GM23338 (cell line): ENCODE data around the gene SLC16A12. TPM values are rescaled to one million over a fixed set of nuclear protein-coding genes. Genes with fewer than 3 reads are reported as not detected.

Experiments used
- ATAC-seq: fragments of 200-7000 bp; cut with Tn5 transposase; 3 replicates; pipeline ENCODE4 v1.9.1; 2020
- DNase-seq: peaks from one replicate; pipeline ENCODE4 v3.0.0-alpha.2; 2015; ENCODE audit warnings: low spot score
- H2AFZ ChIP-seq: fragments of 200-600 bp; sonication (generic); 2 replicates; pipeline ENCODE4 v1.8.0; 2016; ENCODE audit warnings: antibody characterized with exemption, mild to moderate bottlenecking, moderate library complexity
- H3F3A ChIP-seq: fragments of 200-600 bp; sonication (generic); replicated peaks from 2 replicates; pipeline ENCODE4 v1.8.0; 2017; ENCODE audit warnings: antibody characterized with exemption, mixed run types, low read depth
- H3K27ac ChIP-seq: fragments of 200-600 bp; sonication (generic); 2 replicates; pipeline ENCODE4 v1.6.1; 2016; ENCODE audit warnings: low read depth
- H3K27me3 ChIP-seq: fragments of 200-600 bp; sonication (generic); 2 replicates; pipeline ENCODE4 v1.8.0; 2016; ENCODE audit warnings: mild to moderate bottlenecking, mixed run types, moderate library complexity; ENCODE audit not compliant: insufficient read depth
- H3K36me3 ChIP-seq: fragments of 200-600 bp; sonication (generic); 2 replicates; pipeline ENCODE4 v1.8.0; 2016; ENCODE audit warnings: mild to moderate bottlenecking; ENCODE audit not compliant: insufficient read depth
- H3K4me1 ChIP-seq: fragments of 200-600 bp; sonication (generic); 2 replicates; pipeline ENCODE4 v1.8.0; 2016; ENCODE audit warnings: mild to moderate bottlenecking, moderate library complexity; ENCODE audit not compliant: insufficient read depth
- H3K4me2 ChIP-seq: fragments of 200-600 bp; sonication (generic); 2 replicates; pipeline ENCODE4 v1.7.1; 2017; ENCODE audit warnings: mixed run types
- H3K4me3 ChIP-seq: fragments of 200-600 bp; sonication (generic); 2 replicates; pipeline ENCODE4 v1.6.1; 2016; ENCODE audit warnings: mixed run types
- H3K79me2 ChIP-seq: fragments of 200-600 bp; sonication (generic); replicated peaks from 2 replicates; pipeline ENCODE4 v1.8.0; 2017; ENCODE audit warnings: mild to moderate bottlenecking; ENCODE audit not compliant: insufficient read depth
- H3K9me2 ChIP-seq: fragments of 200-600 bp; sonication (generic); 2 replicates; pipeline ENCODE4 v1.8.0; 2017; ENCODE audit not compliant: insufficient read depth
- H4K20me1 ChIP-seq: fragments of 200-600 bp; sonication (generic); replicated peaks from 2 replicates; pipeline ENCODE4 v1.8.0; 2017; ENCODE audit warnings: mild to moderate bottlenecking; ENCODE audit not compliant: insufficient read depth
- H3K27ac Mint-ChIP-seq: 2 replicates; pipeline ENCODE4 v1.8.0; 2020; ENCODE audit warnings: inconsistent platforms, mild to moderate bottlenecking, moderate library complexity, mixed read lengths
- H3K27me3 Mint-ChIP-seq: 3 replicates; pipeline ENCODE4 v1.8.0; 2022; ENCODE audit warnings: low read depth, mild to moderate bottlenecking, moderate library complexity, mixed read lengths, inconsistent platforms; ENCODE audit not compliant: insufficient read depth, poor library complexity
- H3K36me3 Mint-ChIP-seq: 3 replicates; pipeline ENCODE4 v1.8.0; 2021; ENCODE audit warnings: low read depth, mild to moderate bottlenecking, inconsistent platforms, moderate library complexity, mixed read lengths
- H3K4me1 Mint-ChIP-seq: 3 replicates; pipeline ENCODE4 v1.8.0; 2020; ENCODE audit warnings: mild to moderate bottlenecking, inconsistent platforms, mixed read lengths
- H3K4me3 Mint-ChIP-seq: 3 replicates; pipeline ENCODE4 v1.8.0; 2021; ENCODE audit warnings: moderate library complexity, mild to moderate bottlenecking, inconsistent platforms, mixed read lengths
- H3K9me3 Mint-ChIP-seq: 3 replicates; pipeline ENCODE4 v1.8.0; 2020; ENCODE audit warnings: moderate library complexity, mild to moderate bottlenecking, inconsistent platforms, mixed read lengths
- CREB1 ChIP-seq: fragments of 250-450 bp; sonication (Bioruptor Pico); IDR thresholded peaks from 2 replicates; pipeline ENCODE4 v1.5.0; 2020; ENCODE audit warnings: low read depth, mild to moderate bottlenecking, moderate library complexity
- EZH2phosphoT487 ChIP-seq: fragments of 200-600 bp; sonication (generic); IDR thresholded peaks from one replicate; pipeline ENCODE4 v1.8.1; 2018; ENCODE audit warnings: antibody characterized with exemption; ENCODE audit not compliant: unreplicated experiment
- POLR2AphosphoS5 ChIP-seq: IDR thresholded peaks from 2 replicates; pipeline ENCODE4 v1.6.1; 2016; ENCODE audit warnings: antibody characterized with exemption, low read depth
- ZNF114 ChIP-seq: fragments of 250-450 bp; sonication (Bioruptor Pico); IDR thresholded peaks from 2 replicates; pipeline ENCODE4 v1.5.0; 2020; ENCODE audit warnings: mild to moderate bottlenecking, moderate library complexity
- ZNF331 ChIP-seq: fragments of 250-450 bp; sonication (Bioruptor Pico); IDR thresholded peaks from 2 replicates; pipeline ENCODE4 v1.5.0; 2020; ENCODE audit warnings: low read depth, mild to moderate bottlenecking, moderate library complexity
- ZNF462 ChIP-seq: fragments of 250-450 bp; sonication (Bioruptor Pico); IDR thresholded peaks from 2 replicates; pipeline ENCODE4 v1.5.0; 2020; ENCODE audit warnings: mild to moderate bottlenecking, moderate library complexity
- polyA plus RNA-seq: library from polyadenylated mRNA; unstranded; fragments of >200 nt; fragmentation: Nextera tagmentation; extraction: Ambion mirVana; gene quantifications from 2 replicates; pipeline ENCODE4 v1.2.1, GENCODE V29; 2016
- total RNA-seq: library from RNA; depleted of rRNA; stranded (reverse); fragments of >200 nt; shearing (Covaris generic); gene quantifications from 2 replicates; pipeline ENCODE4 v1.2.3, GENCODE V29; 2014

The SLC16A12 gene
- total and polyA plus RNA-seq, 2 experiments from 2014 or later = 0.84 to 2.0 TPM

- TF ChIP-seq ZNF462 (CRISPR knock-in tag) = no peak
- TF ChIP-seq EZH2phosphoT487 = no peak
Observed at GRCh38 chr10:89582022-89582421, 46.6 kb upstream of the SLC16A12 start (continued).

GRCh38 chr10:89580243-89580642, 44.8 kb upstream of the SLC16A12 start:
- H3K27me3 Mint-ChIP-seq = peaks cover 4% of the 10 kb centered on the region
- H3K9me3 Mint-ChIP-seq = no peaks in the 10 kb centered on the region
- Histone ChIP-seq H3K4me3 (no peak overlapping the region), H3K27ac (no peak overlapping the region), H3K27me3 (no peaks in the 10 kb centered on the region), H2AFZ (no peak overlapping the region), H3F3A (no peaks in the 10 kb centered on the region), H3K4me1 (peaks cover 9% of the 10 kb centered on the region), H3K4me2 (no peak overlapping the region), H4K20me1 (no peaks in the 10 kb centered on the region), H3K36me3 (no peaks in the 10 kb centered on the region), H3K79me2 (no peaks in the 10 kb centered on the region), H3K9me2 (no peaks in the 10 kb centered on the region)
- peaks cover 11% of the 10 kb centered on the region; the same call in 2 of the 3 replicates for H3K36me3 Mint-ChIP-seq
- no peak overlapping the region for H3K27ac Mint-ChIP-seq
- ATAC-seq (no peak), DNase-seq (no peak)
- H3K4me1 Mint-ChIP-seq = peaks cover 13% of the 10 kb centered on the region; the same call in 2 of the 3 replicates
- no peak overlapping the region for H3K4me3 Mint-ChIP-seq
- TF ChIP-seq ZNF331 = no peak
- no peak for TF ChIP-seq POLR2AphosphoS5
- TF ChIP-seq ZNF114 (CRISPR knock-in tag) = no peak
- no peak for TF ChIP-seq CREB1 (CRISPR knock-in tag)
- TF ChIP-seq ZNF462 (CRISPR knock-in tag) = no peak
- no peak for TF ChIP-seq EZH2phosphoT487
